NB4 (cell line): Measurements from ENCODE around the gene PRR15.

Experiments
- DNase-seq: peaks from one replicate; pipeline ENCODE4 v3.0.0; 2010; ENCODE audit warnings: low read depth
- H3K4me3 ChIP-seq: one replicate; pipeline ENCODE4 v1.5.1; 2011; ENCODE audit warnings: mild to moderate bottlenecking, low read depth, low read length, moderate library complexity
- MYC ChIP-seq: IDR thresholded peaks from 2 replicates; pipeline ENCODE4 v1.6.1; 2011; ENCODE audit warnings: low read depth, low read length
- POLR2A ChIP-seq: IDR thresholded peaks from 2 replicates; pipeline ENCODE4 v1.6.1; 2011; ENCODE audit warnings: mild to moderate bottlenecking; ENCODE audit not compliant: insufficient read length; ENCODE audit errors: extremely low read depth
- TF ChIP-seq, protein P1 (sequence below): IDR thresholded peaks from one replicate; pipeline ENCODE4 v1.5.1; 2012; ENCODE audit warnings: low read depth, low read length
- TF ChIP-seq, protein P2 (sequence below): IDR thresholded peaks from 2 replicates; pipeline ENCODE4 v1.6.1; 2011; ENCODE audit warnings: low read depth, low read length

Gene PRR15

DNA sequence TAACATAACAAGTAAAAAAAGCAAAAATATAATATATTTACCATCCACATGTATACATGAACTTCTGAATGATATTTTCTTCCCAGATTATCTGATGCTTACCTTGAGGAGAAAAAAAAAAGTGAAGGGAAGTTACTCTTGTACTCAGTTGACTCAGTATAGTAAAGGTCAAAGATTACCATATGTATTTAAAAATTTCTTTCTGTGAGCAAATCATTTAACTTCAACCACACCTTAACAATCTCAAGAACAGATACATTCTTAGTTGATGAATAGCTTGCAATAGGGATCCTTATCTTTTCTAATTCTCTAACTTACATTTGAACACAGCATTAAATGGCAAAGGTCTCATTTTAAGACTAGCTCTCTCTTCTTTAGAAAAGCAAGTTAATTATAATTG is 29.8 kb downstream of the PRR15 start:
- H3K4me3 ChIP-seq: no peak overlapping the region
- no peak for TF ChIP-seq POLR2A
- DNase-seq: no peak

DNA sequence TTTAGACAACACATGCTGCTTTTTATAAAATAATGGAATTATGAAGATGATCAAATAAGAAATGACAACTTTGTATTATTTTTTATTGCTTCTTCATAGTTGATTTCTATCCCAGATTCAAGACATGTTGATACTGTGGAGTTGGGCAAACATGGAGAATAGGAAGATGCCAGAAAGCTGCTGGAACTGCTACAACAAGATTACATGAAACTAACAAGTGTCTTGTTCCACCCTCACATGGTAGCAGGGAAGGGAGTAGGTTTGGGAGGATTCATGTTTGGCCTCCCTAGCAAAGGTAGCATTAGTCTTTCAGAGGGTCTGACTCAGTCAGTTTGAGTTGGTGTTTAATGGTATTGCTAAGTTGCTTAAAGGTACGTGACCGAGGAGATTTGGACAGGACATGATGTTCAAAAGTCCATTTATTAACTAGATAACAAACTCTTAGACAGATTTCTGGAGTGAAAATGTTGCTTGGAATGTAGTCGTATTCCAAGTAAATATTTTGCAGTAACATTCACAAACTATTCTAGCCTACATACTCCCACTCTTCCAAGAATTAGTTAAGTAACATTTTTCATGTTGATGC is 33.1 kb downstream of the PRR15 start:
- no peak for TF ChIP-seq POLR2A
- TF ChIP-seq, protein P1, sequence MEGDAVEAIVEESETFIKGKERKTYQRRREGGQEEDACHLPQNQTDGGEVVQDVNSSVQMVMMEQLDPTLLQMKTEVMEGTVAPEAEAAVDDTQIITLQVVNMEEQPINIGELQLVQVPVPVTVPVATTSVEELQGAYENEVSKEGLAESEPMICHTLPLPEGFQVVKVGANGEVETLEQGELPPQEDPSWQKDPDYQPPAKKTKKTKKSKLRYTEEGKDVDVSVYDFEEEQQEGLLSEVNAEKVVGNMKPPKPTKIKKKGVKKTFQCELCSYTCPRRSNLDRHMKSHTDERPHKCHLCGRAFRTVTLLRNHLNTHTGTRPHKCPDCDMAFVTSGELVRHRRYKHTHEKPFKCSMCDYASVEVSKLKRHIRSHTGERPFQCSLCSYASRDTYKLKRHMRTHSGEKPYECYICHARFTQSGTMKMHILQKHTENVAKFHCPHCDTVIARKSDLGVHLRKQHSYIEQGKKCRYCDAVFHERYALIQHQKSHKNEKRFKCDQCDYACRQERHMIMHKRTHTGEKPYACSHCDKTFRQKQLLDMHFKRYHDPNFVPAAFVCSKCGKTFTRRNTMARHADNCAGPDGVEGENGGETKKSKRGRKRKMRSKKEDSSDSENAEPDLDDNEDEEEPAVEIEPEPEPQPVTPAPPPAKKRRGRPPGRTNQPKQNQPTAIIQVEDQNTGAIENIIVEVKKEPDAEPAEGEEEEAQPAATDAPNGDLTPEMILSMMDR: no peak
- TF ChIP-seq, protein P2, sequence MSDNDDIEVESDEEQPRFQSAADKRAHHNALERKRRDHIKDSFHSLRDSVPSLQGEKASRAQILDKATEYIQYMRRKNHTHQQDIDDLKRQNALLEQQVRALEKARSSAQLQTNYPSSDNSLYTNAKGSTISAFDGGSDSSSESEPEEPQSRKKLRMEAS: no peak
- no peak for TF ChIP-seq MYC

GRCh38 chr7:29597266-29597665 is 33.6 kb downstream of the PRR15 start:
- no peak for DNase-seq
- TF ChIP-seq, protein P2: no peak
- TF ChIP-seq MYC: no peak
- TF ChIP-seq, protein P1: no peak
- no peak for TF ChIP-seq POLR2A
- H3K4me3 ChIP-seq: no peak overlapping the region

More for the DNA sequence above, 33.1 kb downstream of the PRR15 start:
- no peak overlapping the region for H3K4me3 ChIP-seq
- DNase-seq: no peak

DNA sequence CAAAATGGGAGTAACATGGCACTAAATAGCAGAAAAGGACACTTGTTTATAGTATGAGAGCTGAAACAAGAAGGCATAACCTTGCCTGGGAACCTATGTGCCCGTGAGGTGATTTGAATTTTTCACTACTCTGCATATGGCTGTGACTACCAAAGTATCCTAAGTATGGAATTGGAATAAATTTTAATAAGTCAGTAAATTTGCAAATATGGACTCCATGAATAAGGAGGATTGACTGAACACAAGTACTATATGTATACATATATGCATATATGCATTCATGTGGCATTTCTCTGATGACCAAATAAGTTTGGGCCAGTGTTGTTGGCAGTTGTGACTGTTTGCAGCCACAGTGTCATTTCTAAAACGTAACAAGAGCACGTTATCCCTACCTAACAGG is 34.5 kb downstream of the PRR15 start:
- H3K4me3 ChIP-seq: no peak overlapping the region
- DNase-seq: no peak
- no peak for TF ChIP-seq MYC
- TF ChIP-seq, protein P2: no peak
- TF ChIP-seq POLR2A: no peak
- TF ChIP-seq, protein P1: no peak

- DNase-seq: no peak
- H3K4me3 ChIP-seq: no peak overlapping the region
- TF ChIP-seq POLR2A (no peak), MYC (no peak)
- TF ChIP-seq, protein P2: no peak
- TF ChIP-seq, protein P1: no peak
Measured at GRCh38 chr7:29598613-29599012, 35.0 kb downstream of the PRR15 start.

DNA sequence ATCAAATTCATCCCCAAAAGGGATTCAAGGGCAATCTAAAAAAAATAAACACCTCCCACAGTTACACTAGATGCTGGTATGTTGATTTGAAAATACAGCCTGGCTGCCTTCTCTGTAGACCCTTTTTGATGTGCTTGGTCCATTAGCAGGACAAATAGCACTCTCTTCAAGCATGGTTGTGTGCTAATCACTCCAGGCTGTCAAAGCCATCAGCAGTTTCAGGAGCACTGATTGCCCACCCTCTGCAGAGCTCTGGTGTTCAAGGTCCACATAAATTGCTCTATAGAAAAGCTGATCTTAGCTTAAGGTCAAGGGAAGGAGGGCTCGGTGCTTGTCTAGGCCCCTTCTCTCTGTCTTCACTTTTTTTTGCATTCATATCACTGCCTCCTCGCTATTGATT is 35.4 kb downstream of the PRR15 start:
- TF ChIP-seq POLR2A (no peak), MYC (no peak)
- TF ChIP-seq, protein P1: no peak
- TF ChIP-seq, protein P2: no peak
- no peak overlapping the region for H3K4me3 ChIP-seq
- DNase-seq: no peak
